B cell (primary cell): ENCODE data around the gene RAB3A.

Experiments
- EZH2 ChIP-seq: IDR thresholded peaks from 2 replicates; pipeline ENCODE4 v1.6.1; 2012; ENCODE audit warnings: borderline replicate concordance, low read depth, mild to moderate bottlenecking, moderate library complexity, low read length; ENCODE audit not compliant: insufficient read depth, poor library complexity, severe bottlenecking
- TF ChIP-seq, protein P1 (sequence below): fragments of 200-600 bp; IDR thresholded peaks from one replicate; pipeline ENCODE4 v1.8.0; 2022; ENCODE audit warnings: antibody characterized with exemption, mild to moderate bottlenecking

DNA sequence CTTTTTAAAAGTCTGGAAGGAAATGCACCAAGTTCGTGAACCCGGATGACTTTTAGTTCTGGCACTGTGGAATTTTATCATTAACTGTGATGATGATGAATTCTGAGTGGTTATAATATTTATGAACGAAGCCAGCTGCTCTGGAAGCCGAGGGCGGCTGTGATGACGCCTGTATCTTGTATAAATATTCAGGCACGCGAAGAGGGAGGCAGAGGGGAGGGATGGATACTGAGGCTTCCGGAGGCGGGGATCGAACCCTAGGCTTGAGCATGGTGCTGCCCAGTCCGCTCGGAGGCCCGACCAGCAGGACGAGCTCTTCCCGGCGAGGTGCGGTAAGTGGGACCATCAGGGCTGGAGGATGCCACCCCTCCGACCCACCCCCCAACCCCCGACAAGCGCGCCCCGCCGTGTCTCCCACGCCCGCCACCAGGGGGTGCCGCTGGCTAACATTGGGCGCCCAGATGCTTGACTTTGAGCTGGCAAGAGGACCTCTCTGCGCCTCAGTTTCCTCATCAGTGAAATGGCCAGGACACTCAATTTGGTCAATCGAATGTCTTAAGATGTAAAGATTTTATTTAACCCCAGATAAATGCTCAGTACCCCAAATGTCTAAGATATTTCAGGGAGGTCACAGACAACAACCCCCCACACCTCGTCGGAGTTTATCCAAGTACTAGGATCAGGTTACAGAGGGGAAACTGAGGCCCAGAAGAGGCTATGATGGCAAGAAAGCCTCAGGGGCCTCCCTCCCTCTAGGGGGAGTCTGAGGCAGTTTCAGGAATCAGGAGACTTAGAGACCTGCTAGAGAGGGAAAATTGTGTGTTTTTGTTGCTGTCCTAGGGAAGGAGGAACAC lies 4.5 kb upstream of the RAB3A start:
- TF ChIP-seq, protein P1, sequence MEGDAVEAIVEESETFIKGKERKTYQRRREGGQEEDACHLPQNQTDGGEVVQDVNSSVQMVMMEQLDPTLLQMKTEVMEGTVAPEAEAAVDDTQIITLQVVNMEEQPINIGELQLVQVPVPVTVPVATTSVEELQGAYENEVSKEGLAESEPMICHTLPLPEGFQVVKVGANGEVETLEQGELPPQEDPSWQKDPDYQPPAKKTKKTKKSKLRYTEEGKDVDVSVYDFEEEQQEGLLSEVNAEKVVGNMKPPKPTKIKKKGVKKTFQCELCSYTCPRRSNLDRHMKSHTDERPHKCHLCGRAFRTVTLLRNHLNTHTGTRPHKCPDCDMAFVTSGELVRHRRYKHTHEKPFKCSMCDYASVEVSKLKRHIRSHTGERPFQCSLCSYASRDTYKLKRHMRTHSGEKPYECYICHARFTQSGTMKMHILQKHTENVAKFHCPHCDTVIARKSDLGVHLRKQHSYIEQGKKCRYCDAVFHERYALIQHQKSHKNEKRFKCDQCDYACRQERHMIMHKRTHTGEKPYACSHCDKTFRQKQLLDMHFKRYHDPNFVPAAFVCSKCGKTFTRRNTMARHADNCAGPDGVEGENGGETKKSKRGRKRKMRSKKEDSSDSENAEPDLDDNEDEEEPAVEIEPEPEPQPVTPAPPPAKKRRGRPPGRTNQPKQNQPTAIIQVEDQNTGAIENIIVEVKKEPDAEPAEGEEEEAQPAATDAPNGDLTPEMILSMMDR = peak; percentile 82
- TF ChIP-seq EZH2 = no peak
